H9 (cell line): Measurements from ENCODE around the gene C12orf56. TPM values are rescaled to one million over a fixed set of nuclear protein-coding genes. Genes with fewer than 3 reads are reported as not detected.

Experiments used
- DNase-seq: peaks from one replicate; pipeline ENCODE4 v3.0.0-alpha.2; 2017
- H2AFZ ChIP-seq: one replicate; pipeline ENCODE4 v1.6.1; 2013; ENCODE audit warnings: mild to moderate bottlenecking, low read length, control low read depth, moderate library complexity
- H2AK5ac ChIP-seq: 2 replicates; pipeline ENCODE4 v1.6.1; 2013; ENCODE audit warnings: low read length, control low read depth, mixed read lengths; ENCODE audit not compliant: insufficient read length
- H2BK120ac ChIP-seq: one replicate; pipeline ENCODE4 v1.6.1; 2013; ENCODE audit warnings: low read depth, mild to moderate bottlenecking, low read length, control low read depth, inconsistent platforms; ENCODE audit not compliant: poor library complexity, severe bottlenecking
- H2BK12ac ChIP-seq: 2 replicates; pipeline ENCODE4 v1.6.1; 2013; ENCODE audit warnings: low read length, control low read depth, mixed read lengths, low read depth; ENCODE audit not compliant: insufficient read length
- H2BK15ac ChIP-seq: 2 replicates; pipeline ENCODE4 v1.6.1; 2013; ENCODE audit warnings: low read depth, low read length, control low read depth
- H2BK20ac ChIP-seq: one replicate; pipeline ENCODE4 v1.6.1; 2013; ENCODE audit warnings: low read depth, mild to moderate bottlenecking, low read length, control low read depth, inconsistent platforms; ENCODE audit not compliant: poor library complexity, severe bottlenecking
- H2BK5ac ChIP-seq: 2 replicates; pipeline ENCODE4 v1.6.1; 2013; ENCODE audit warnings: low read length, control low read depth, mixed read lengths; ENCODE audit not compliant: insufficient read length
- H3K14ac ChIP-seq: 2 replicates; pipeline ENCODE4 v1.6.1; 2013; ENCODE audit warnings: low read length, control low read depth; ENCODE audit not compliant: insufficient read depth
- H3K18ac ChIP-seq: 2 replicates; pipeline ENCODE4 v1.6.1; 2013; ENCODE audit warnings: low read depth, mild to moderate bottlenecking, mixed read lengths, low read length, control low read depth; ENCODE audit not compliant: insufficient read length
- H3K23ac ChIP-seq: 2 replicates; pipeline ENCODE4 v1.6.1; 2013; ENCODE audit warnings: low read length, control low read depth, mixed read lengths, low read depth; ENCODE audit not compliant: insufficient read length
- H3K23me2 ChIP-seq: 2 replicates; pipeline ENCODE4 v1.6.1; 2013; ENCODE audit warnings: low read depth, mild to moderate bottlenecking, mixed read lengths, low read length, control low read depth; ENCODE audit not compliant: insufficient read length, poor library complexity, severe bottlenecking
- H3K27ac ChIP-seq: 2 replicates; pipeline ENCODE4 v1.5.1; 2013; ENCODE audit warnings: low read length, control low read depth, mixed read lengths, low read depth; ENCODE audit not compliant: insufficient read length
- H3K27me3 ChIP-seq: 2 replicates; pipeline ENCODE4 v1.6.1; 2013; ENCODE audit warnings: low read length, control low read depth, inconsistent platforms; ENCODE audit not compliant: insufficient read depth
- H3K4ac ChIP-seq: 2 replicates; pipeline ENCODE4 v1.6.1; 2013; ENCODE audit warnings: low read depth, mild to moderate bottlenecking, control low read depth, inconsistent platforms, low read length, moderate library complexity
- H3K4me1 ChIP-seq: 2 replicates; pipeline ENCODE4 v1.6.1; 2013; ENCODE audit warnings: low read length, control low read depth, inconsistent platforms; ENCODE audit not compliant: insufficient read depth
- H3K4me2 ChIP-seq: 2 replicates; pipeline ENCODE4 v1.6.1; 2013; ENCODE audit warnings: low read length, control low read depth, mixed read lengths; ENCODE audit not compliant: insufficient read length, insufficient read depth
- H3K56ac ChIP-seq: 2 replicates; pipeline ENCODE4 v1.6.1; 2013; ENCODE audit warnings: low read depth, mild to moderate bottlenecking, mixed read lengths, low read length, control low read depth; ENCODE audit not compliant: insufficient read length
- H3K79me1 ChIP-seq: 2 replicates; pipeline ENCODE4 v1.6.1; 2013; ENCODE audit warnings: low read depth, mild to moderate bottlenecking, moderate library complexity, low read length, control low read depth, inconsistent platforms; ENCODE audit not compliant: insufficient read depth, poor library complexity, severe bottlenecking
- H3K79me2 ChIP-seq: 2 replicates; pipeline ENCODE4 v1.6.1; 2013; ENCODE audit warnings: low read length, control low read depth, inconsistent platforms; ENCODE audit not compliant: insufficient read depth
- H3K9ac ChIP-seq: 2 replicates; pipeline ENCODE4 v1.6.1; 2013; ENCODE audit warnings: low read length, control low read depth, mixed read lengths; ENCODE audit not compliant: insufficient read length; ENCODE audit errors: extremely low read depth
- H3K9me3 ChIP-seq: one replicate; pipeline ENCODE4 v1.6.1; 2013; ENCODE audit warnings: low read depth, low read length, inconsistent platforms; ENCODE audit not compliant: control insufficient read depth
- H3T11ph ChIP-seq: one replicate; pipeline ENCODE4 v1.6.1; 2013; ENCODE audit warnings: mild to moderate bottlenecking, low read length, control low read depth, inconsistent platforms
- H4K20me1 ChIP-seq: one replicate; pipeline ENCODE4 v1.6.1; 2013; ENCODE audit not compliant: control insufficient read depth, insufficient read length, insufficient read depth
- H4K5ac ChIP-seq: 2 replicates; pipeline ENCODE4 v1.6.1; 2013; ENCODE audit warnings: low read depth, mild to moderate bottlenecking, mixed read lengths, low read length, control low read depth; ENCODE audit not compliant: insufficient read length
- H4K8ac ChIP-seq: replicated peaks from 2 replicates; pipeline ENCODE4 v1.6.1; 2013; ENCODE audit warnings: low read length, control low read depth, mixed read lengths, low read depth; ENCODE audit not compliant: insufficient read length
- H4K91ac ChIP-seq: 2 replicates; pipeline ENCODE4 v1.6.1; 2013; ENCODE audit warnings: low read depth, mild to moderate bottlenecking, moderate library complexity, mixed read lengths, low read length, control low read depth; ENCODE audit not compliant: insufficient read length
- H3K27ac Mint-ChIP-seq, 3 experiments: 2 replicates in 2 of 3; 3 replicates in 1 of 3; pipeline ENCODE4 v1.8.0; 2020 to 2021; ENCODE audit warnings: mixed read lengths in 3 of 3, mild to moderate bottlenecking in 1 of 3, moderate library complexity in 1 of 3
- H3K27me3 Mint-ChIP-seq: 2 replicates; pipeline ENCODE4 v1.8.0; 2021; ENCODE audit warnings: low read depth, mild to moderate bottlenecking, moderate library complexity, mixed read lengths
- H3K36me3 Mint-ChIP-seq, 3 experiments: 2 replicates in 2 of 3; 3 replicates in 1 of 3; pipeline ENCODE4 v1.8.0; 2020 to 2021; ENCODE audit warnings: low read depth in 3 of 3, mixed read lengths in 3 of 3; ENCODE audit not compliant: insufficient read depth in 1 of 3
- H3K4me1 Mint-ChIP-seq, 2 experiments: 2 replicates each; pipeline ENCODE4 v1.8.0; 2020; ENCODE audit warnings: mixed read lengths in 2 of 2
- H3K4me3 Mint-ChIP-seq, 2 experiments: 2 replicates in 1 of 2; 3 replicates in 1 of 2; pipeline ENCODE4 v1.8.0; 2020 to 2021; ENCODE audit warnings: mild to moderate bottlenecking in 2 of 2, mixed read lengths in 2 of 2, moderate library complexity in 1 of 2
- H3K9me3 Mint-ChIP-seq, 2 experiments: 2 replicates in 1 of 2; 3 replicates in 1 of 2; pipeline ENCODE4 v1.8.0; 2020; ENCODE audit warnings: mild to moderate bottlenecking in 2 of 2, mixed read lengths in 2 of 2, moderate library complexity in 1 of 2
- WGBS: extraction: QIAGEN DNeasy Blood & Tissue Kit; methylation state at CpG from one replicate; pipeline ENCODE4 v1.1.7; 2013; ENCODE audit warnings: missing lambda C conversion rate, low lambda C conversion rate, mixed read lengths; ENCODE audit not compliant: insufficient read length; ENCODE audit errors: extremely low coverage; 5-methylcytosine and 5-hydroxymethylcytosine counted together
- total RNA-seq: library from RNA; stranded (reverse); gene quantifications from 2 replicates; pipeline ENCODE4 v1.2.1, GENCODE V29; 2021
- TF ChIP-seq, protein P1 (sequence below): fragments of 200-600 bp; sonication (generic); conservative IDR thresholded peaks from 3 replicates; pipeline ENCODE4 v1.8.0; 2021; ENCODE audit warnings: antibody characterized with exemption, mild to moderate bottlenecking

Gene C12orf56
- total RNA-seq, 1 experiment from 2014 or later: 2.2 TPM

DNA sequence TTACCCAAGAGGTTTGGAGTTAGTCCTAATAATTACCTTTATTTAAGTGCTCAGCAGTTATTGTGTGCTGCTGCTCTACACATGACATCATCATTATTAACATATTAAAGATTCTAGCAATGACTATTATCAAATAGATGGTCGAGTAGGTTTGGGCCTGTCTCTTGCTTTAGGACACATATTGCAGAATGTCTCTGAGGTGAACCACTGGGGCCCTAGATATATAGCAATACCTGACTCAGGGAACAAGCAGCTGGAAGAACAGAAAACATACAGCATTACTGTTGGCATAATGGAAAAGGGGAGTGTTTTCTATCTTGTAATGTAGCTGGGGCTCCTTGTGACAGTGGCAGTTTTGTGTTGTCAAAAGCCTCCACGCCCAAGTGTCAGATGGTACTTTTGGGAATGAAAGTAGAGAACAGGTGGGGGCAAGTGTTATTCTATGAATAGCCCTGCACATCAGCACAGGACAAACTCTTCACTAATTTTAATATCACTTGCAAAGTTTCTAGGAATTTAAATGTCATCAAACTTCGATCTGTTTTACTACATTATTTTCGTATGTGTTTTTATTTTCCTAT is 54.6 kb downstream of the C12orf56 start:
- Histone ChIP-seq H3K79me1 (no peaks in the 10 kb centered on the region), H4K91ac (no peak overlapping the region), H2AFZ (no peak overlapping the region), H2BK12ac (no peak overlapping the region), H3K79me2 (no peaks in the 10 kb centered on the region), H4K5ac (no peak overlapping the region), H3K27me3 (no peaks in the 10 kb centered on the region), H3K23ac (no peak overlapping the region), H3K14ac (no peak overlapping the region), H2BK5ac (no peak overlapping the region), H2AK5ac (no peak overlapping the region), H3K27ac (no peak overlapping the region), H3K4me1 (no peaks in the 10 kb centered on the region), H4K20me1 (no peaks in the 10 kb centered on the region), H3K23me2 (no peaks in the 10 kb centered on the region), H2BK20ac (no peak overlapping the region), H3T11ph (no peak overlapping the region), H3K4ac (no peak overlapping the region), H3K56ac (no peak overlapping the region), H3K9me3 (no peaks in the 10 kb centered on the region), H3K4me2 (no peak overlapping the region), H4K8ac (no peak overlapping the region), H2BK15ac (no peak overlapping the region), H2BK120ac (no peak overlapping the region), H3K9ac (no peak overlapping the region), H3K18ac (no peak overlapping the region)
- Mint-ChIP-seq H3K4me3 (no peak overlapping the region), H3K9me3 (no peaks in the 10 kb centered on the region), H3K4me1 (peaks cover 0 to 3% of the 10 kb centered on the region in 2 experiments; a peak in 2 of 4 replicates), H3K36me3 (peaks cover 0 to 2% (median 0%) of the 10 kb centered on the region in 3 experiments; a peak in 1 of 7 replicates), H3K27me3 (no peaks in the 10 kb centered on the region; the same call in 1 of the 2 replicates), H3K27ac (no peak overlapping the region)
- TF ChIP-seq, protein P1, sequence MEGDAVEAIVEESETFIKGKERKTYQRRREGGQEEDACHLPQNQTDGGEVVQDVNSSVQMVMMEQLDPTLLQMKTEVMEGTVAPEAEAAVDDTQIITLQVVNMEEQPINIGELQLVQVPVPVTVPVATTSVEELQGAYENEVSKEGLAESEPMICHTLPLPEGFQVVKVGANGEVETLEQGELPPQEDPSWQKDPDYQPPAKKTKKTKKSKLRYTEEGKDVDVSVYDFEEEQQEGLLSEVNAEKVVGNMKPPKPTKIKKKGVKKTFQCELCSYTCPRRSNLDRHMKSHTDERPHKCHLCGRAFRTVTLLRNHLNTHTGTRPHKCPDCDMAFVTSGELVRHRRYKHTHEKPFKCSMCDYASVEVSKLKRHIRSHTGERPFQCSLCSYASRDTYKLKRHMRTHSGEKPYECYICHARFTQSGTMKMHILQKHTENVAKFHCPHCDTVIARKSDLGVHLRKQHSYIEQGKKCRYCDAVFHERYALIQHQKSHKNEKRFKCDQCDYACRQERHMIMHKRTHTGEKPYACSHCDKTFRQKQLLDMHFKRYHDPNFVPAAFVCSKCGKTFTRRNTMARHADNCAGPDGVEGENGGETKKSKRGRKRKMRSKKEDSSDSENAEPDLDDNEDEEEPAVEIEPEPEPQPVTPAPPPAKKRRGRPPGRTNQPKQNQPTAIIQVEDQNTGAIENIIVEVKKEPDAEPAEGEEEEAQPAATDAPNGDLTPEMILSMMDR: no peak
- DNase-seq: no peak
- no CpG with 5 or more reads among the region's 4 CpGs for WGBS
